Measurements from ENCODE around the gene ABHD15.
"Not testable (repeated sequence)": the region's sequence is repeated elsewhere in the genome, so short reads cannot be mapped to it uniquely, and the experiment has no call there.

Gene ABHD15

GRCh38 chr17:29568331-29569244 is 1.8 kb upstream of the ABHD15 start, which contains the start of gene TP53I13:
TP53I13 (plus strand) TSS chr17:29568701; CDS start chr17:29568759, 58 bp downstream.
- DNase-seq (ENCODE audit: low read depth), result peak; percentile 88

GRCh38 chr17:29567554-29568330 is 905 bp upstream of the ABHD15 start:
- DNase-seq (ENCODE audit: low read depth), result peak; percentile 69

- no peak for DNase-seq (ENCODE audit: low read depth)
Observed at GRCh38 chr17:29567304-29567553, 392 bp upstream of the ABHD15 start.

- DNase-seq (ENCODE audit: low read depth), result no peak
Observed at GRCh38 chr17:29565643-29566472, 979 bp downstream of the ABHD15 start.

GRCh38 chr17:29563816-29564215 is 3.0 kb downstream of the ABHD15 start:
- no peak for DNase-seq (ENCODE audit: low read depth)

GRCh38 chr17:29562615-29563014 is 4.2 kb downstream of the ABHD15 start:
- no peak for DNase-seq (ENCODE audit: low read depth)

GRCh38 chr17:29561554-29562517 is 5.0 kb downstream of the ABHD15 start:
- no peak for DNase-seq (ENCODE audit: low read depth)

GRCh38 chr17:29560316-29560715 is 6.5 kb downstream of the ABHD15 start:
- no peak for DNase-seq (ENCODE audit: low read depth)

- no peak for DNase-seq (ENCODE audit: low read depth)
Observed at GRCh38 chr17:29559640-29560039, 7.2 kb downstream of the ABHD15 start.

GRCh38 chr17:29558139-29558538 is 8.7 kb downstream of the ABHD15 start:
- DNase-seq (ENCODE audit: low read depth), result not testable (repeated sequence)

- no peak for DNase-seq (ENCODE audit: low read depth)
Observed at GRCh38 chr17:29557739-29558116, 9.1 kb downstream of the ABHD15 start.

- DNase-seq (ENCODE audit: low read depth), result no peak
Observed at GRCh38 chr17:29557085-29557738, 9.6 kb downstream of the ABHD15 start.

GRCh38 chr17:29555840-29556239 is 11.0 kb downstream of the ABHD15 start:
- no peak for DNase-seq (ENCODE audit: low read depth)

- no peak for DNase-seq (ENCODE audit: low read depth)
Observed at GRCh38 chr17:29549177-29549923, 17.5 kb downstream of the ABHD15 start.

GRCh38 chr17:29546830-29547229 is 20.0 kb downstream of the ABHD15 start:
- DNase-seq (ENCODE audit: low read depth), result no peak

- DNase-seq (ENCODE audit: low read depth), result no peak
Observed at GRCh38 chr17:29546085-29546484, 20.8 kb downstream of the ABHD15 start.

- DNase-seq (ENCODE audit: low read depth), result no peak
Observed at GRCh38 chr17:29544066-29544465, 22.8 kb downstream of the ABHD15 start.

- DNase-seq (ENCODE audit: low read depth), result no peak
Observed at GRCh38 chr17:29533976-29534375, 32.9 kb downstream of the ABHD15 start.

- DNase-seq (ENCODE audit: low read depth), result no peak
Observed at GRCh38 chr17:29526322-29526721, 40.5 kb downstream of the ABHD15 start.

- DNase-seq (ENCODE audit: low read depth), result no peak
Observed at GRCh38 chr17:29524692-29525091, 42.1 kb downstream of the ABHD15 start.

All from activated T-cell treated with anti-CD3 and anti-CD28 coated beads for 24 hours (primary cell).